IPS DF 6.9 (cell line): ENCODE results near the gene AIRE.
"Not testable (repeated sequence)": the region's sequence is repeated elsewhere in the genome, so short reads cannot be mapped to it uniquely, and the experiment has no call there.

Source experiments
- DNase-seq: peaks from one replicate; pipeline ENCODE4 v3.0.0-alpha.2; 2013; ENCODE audit warnings: low read depth, low spot score
- H3K27ac ChIP-seq: one replicate; pipeline ENCODE4 v1.5.1; 2013; ENCODE audit warnings: low read length, control low read depth
- H3K27me3 ChIP-seq: 2 replicates; pipeline ENCODE4 v1.6.1; 2013; ENCODE audit warnings: mild to moderate bottlenecking, low read length; ENCODE audit not compliant: control insufficient read depth, insufficient read depth
- H3K36me3 ChIP-seq: 2 replicates; pipeline ENCODE4 v1.6.1; 2013; ENCODE audit warnings: low read length; ENCODE audit not compliant: control insufficient read depth, insufficient read depth
- H3K4me1 ChIP-seq: 2 replicates; pipeline ENCODE4 v1.6.1; 2013; ENCODE audit warnings: low read length; ENCODE audit not compliant: control insufficient read depth, insufficient read depth
- H3K4me3 ChIP-seq: 2 replicates; pipeline ENCODE4 v1.5.1; 2013; ENCODE audit warnings: mild to moderate bottlenecking, low read length
- H3K9me3 ChIP-seq: 2 replicates; pipeline ENCODE4 v1.6.1; 2013; ENCODE audit warnings: low read length, inconsistent platforms; ENCODE audit not compliant: control insufficient read depth, insufficient read depth
- WGBS: extraction: QIAGEN DNeasy Blood & Tissue Kit; methylation state at CpG from one replicate; pipeline ENCODE4 v1.1.7; 2013; ENCODE audit warnings: mixed read lengths, missing lambda C conversion rate; ENCODE audit not compliant: insufficient read length, insufficient coverage; 5-methylcytosine and 5-hydroxymethylcytosine counted together

The AIRE gene

GRCh38 chr21:44285138-44285992, at the start of gene AIRE:
AIRE (plus strand) TSS chr21:44285876; CDS start chr21:44286007, 131 bp downstream.
- H3K27me3 ChIP-seq: no peaks in the 10 kb centered on the region
- no peak within 1 kb of the TSS for H3K27ac ChIP-seq
- WGBS: no CpG with 5 or more reads among the region's 56 CpGs
- no peaks in the 10 kb centered on the region; the same call in 1 of the 2 replicates for H3K36me3 ChIP-seq
- DNase-seq: no peak
- peaks cover 7% of the 10 kb centered on the region for H3K4me1 ChIP-seq
- H3K4me3 ChIP-seq: peak within 1 kb of the TSS; percentile 6; the same call in 1 of the 2 replicates
- H3K9me3 ChIP-seq: no peaks in the 10 kb centered on the region

- not testable (repeated sequence) for H3K27ac ChIP-seq, H3K9me3 ChIP-seq, DNase-seq, H3K36me3 ChIP-seq, H3K4me3 ChIP-seq, H3K4me1 ChIP-seq, H3K27me3 ChIP-seq
- WGBS: no CpG with 5 or more reads among the region's 46 CpGs
Measured at GRCh38 chr21:44240353-44240752, 45.3 kb upstream of the AIRE start.

- H3K4me1 ChIP-seq, H3K27ac ChIP-seq, DNase-seq, H3K27me3 ChIP-seq, H3K9me3 ChIP-seq, H3K4me3 ChIP-seq, H3K36me3 ChIP-seq: not testable (repeated sequence)
- WGBS: no CpG with 5 or more reads among the region's 53 CpGs
Measured at GRCh38 chr21:44240842-44241241, 44.8 kb upstream of the AIRE start, which contains the start of gene ICOSLG. ICOSLG (minus strand) TSS chr21:44240943; CDS start chr21:44240817, 126 bp downstream.

- H3K9me3 ChIP-seq, H3K4me3 ChIP-seq, DNase-seq, H3K27me3 ChIP-seq, H3K36me3 ChIP-seq, H3K27ac ChIP-seq, H3K4me1 ChIP-seq: not testable (repeated sequence)
- no CpG with 5 or more reads among the region's 27 CpGs for WGBS
Measured at GRCh38 chr21:44241281-44241680, 44.4 kb upstream of the AIRE start.

- not testable (repeated sequence) for H3K4me1 ChIP-seq, H3K4me3 ChIP-seq, H3K27ac ChIP-seq, H3K27me3 ChIP-seq, H3K36me3 ChIP-seq, H3K9me3 ChIP-seq, DNase-seq
- no CpG with 5 or more reads among the region's 15 CpGs for WGBS
Measured at GRCh38 chr21:44243980-44244379, 41.7 kb upstream of the AIRE start.

- H3K4me3 ChIP-seq, DNase-seq, H3K36me3 ChIP-seq, H3K4me1 ChIP-seq, H3K27ac ChIP-seq, H3K9me3 ChIP-seq, H3K27me3 ChIP-seq: not testable (repeated sequence)
- no CpG with 5 or more reads among the region's 17 CpGs for WGBS
Measured at GRCh38 chr21:44247904-44248303, 37.8 kb upstream of the AIRE start.

GRCh38 chr21:44249204-44250037, 36.3 kb upstream of the AIRE start:
- not testable (repeated sequence) for H3K4me1 ChIP-seq, H3K27me3 ChIP-seq, H3K4me3 ChIP-seq, H3K36me3 ChIP-seq, H3K27ac ChIP-seq, DNase-seq, H3K9me3 ChIP-seq
- WGBS: no CpG with 5 or more reads among the region's 33 CpGs

GRCh38 chr21:44253832-44254710, 31.6 kb upstream of the AIRE start:
- Histone ChIP-seq H3K9me3 (no peaks in the 10 kb centered on the region), H3K27ac (no peak overlapping the region), H3K4me3 (no peak overlapping the region), H3K36me3 (no peaks in the 10 kb centered on the region), H3K4me1 (no peaks in the 10 kb centered on the region), H3K27me3 (no peaks in the 10 kb centered on the region)
- no CpG with 5 or more reads among the region's 29 CpGs for WGBS
- no peak for DNase-seq

- H3K36me3 ChIP-seq: no peaks in the 10 kb centered on the region
- no CpG with 5 or more reads among the region's 11 CpGs for WGBS
- H3K9me3 ChIP-seq: no peaks in the 10 kb centered on the region
- DNase-seq: no peak
- no peaks in the 10 kb centered on the region for H3K4me1 ChIP-seq
- H3K27me3 ChIP-seq: no peaks in the 10 kb centered on the region
- H3K4me3 ChIP-seq: no peak overlapping the region
- H3K27ac ChIP-seq: no peak overlapping the region
Measured at GRCh38 chr21:44255511-44255981, 30.1 kb upstream of the AIRE start.
